Progenitor cell of endocrine pancreas (in vitro differentiated cells): Measurements from ENCODE around the gene SS18L1. TPM values are rescaled to one million over a fixed set of nuclear protein-coding genes. Genes with fewer than 3 reads are reported as not detected.

Source experiments
- DNase-seq: peaks from one replicate; pipeline ENCODE4 v3.0.0; 2021; ENCODE audit warnings: low spot score; ENCODE audit not compliant: unreplicated experiment
- H3K27ac Mint-ChIP-seq: 2 replicates; pipeline ENCODE4 v1.8.0; 2021; ENCODE audit warnings: mild to moderate bottlenecking, moderate library complexity, mixed read lengths
- H3K27me3 Mint-ChIP-seq: 2 replicates; pipeline ENCODE4 v1.8.0; 2021; ENCODE audit warnings: mixed read lengths
- H3K36me3 Mint-ChIP-seq: 2 replicates; pipeline ENCODE4 v1.8.0; 2022; ENCODE audit warnings: mixed read lengths; ENCODE audit not compliant: insufficient read depth
- H3K4me1 Mint-ChIP-seq: 2 replicates; pipeline ENCODE4 v1.8.0; 2021; ENCODE audit warnings: low read depth, mixed read lengths
- H3K4me3 Mint-ChIP-seq: 2 replicates; pipeline ENCODE4 v1.8.0; 2021; ENCODE audit warnings: low read depth, mild to moderate bottlenecking, moderate library complexity, mixed read lengths
- H3K9me3 Mint-ChIP-seq: 2 replicates; pipeline ENCODE4 v1.8.0; 2021; ENCODE audit warnings: low read depth, mixed read lengths
- total RNA-seq: library from RNA; stranded (reverse); gene quantifications from 2 replicates; pipeline ENCODE4 v1.2.1, GENCODE V29; 2021
- TF ChIP-seq, protein P1 (sequence below): fragments of 200-600 bp; sonication (generic); IDR thresholded peaks from one replicate; pipeline ENCODE4 v1.5.0; 2021; ENCODE audit warnings: antibody characterized with exemption, mild to moderate bottlenecking; ENCODE audit not compliant: unreplicated experiment

The SS18L1 gene
- total RNA-seq, 1 donor from 2014 or later, result 29.8 TPM

DNA sequence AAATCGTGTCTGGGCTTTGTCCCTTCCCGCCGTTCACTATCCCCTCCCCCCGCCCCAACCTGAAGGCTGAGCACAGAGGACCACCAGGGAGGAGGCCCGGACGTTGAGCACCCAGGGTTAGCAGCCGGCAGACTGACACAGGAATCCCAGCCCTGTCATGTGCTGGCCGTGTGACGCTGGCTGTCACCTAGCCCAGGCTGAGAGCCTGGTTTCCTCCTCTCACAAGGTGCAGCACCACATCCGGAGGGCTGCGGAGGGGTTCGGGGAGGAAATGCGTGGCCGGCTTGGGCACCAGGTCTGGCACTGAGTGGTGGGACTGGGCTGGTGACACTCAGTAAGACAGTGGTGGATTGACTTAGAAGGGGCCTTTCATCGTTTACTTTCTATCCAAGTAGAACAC is 25.9 kb upstream of the SS18L1 start:
- Mint-ChIP-seq H3K27me3 (peaks cover 30% of the 10 kb centered on the region), H3K9me3 (no peaks in the 10 kb centered on the region), H3K36me3 (no peaks in the 10 kb centered on the region), H3K4me3 (no peak overlapping the region), H3K4me1 (no peaks in the 10 kb centered on the region), H3K27ac (no peak overlapping the region)
- DNase-seq, result no peak
- TF ChIP-seq, protein P1, sequence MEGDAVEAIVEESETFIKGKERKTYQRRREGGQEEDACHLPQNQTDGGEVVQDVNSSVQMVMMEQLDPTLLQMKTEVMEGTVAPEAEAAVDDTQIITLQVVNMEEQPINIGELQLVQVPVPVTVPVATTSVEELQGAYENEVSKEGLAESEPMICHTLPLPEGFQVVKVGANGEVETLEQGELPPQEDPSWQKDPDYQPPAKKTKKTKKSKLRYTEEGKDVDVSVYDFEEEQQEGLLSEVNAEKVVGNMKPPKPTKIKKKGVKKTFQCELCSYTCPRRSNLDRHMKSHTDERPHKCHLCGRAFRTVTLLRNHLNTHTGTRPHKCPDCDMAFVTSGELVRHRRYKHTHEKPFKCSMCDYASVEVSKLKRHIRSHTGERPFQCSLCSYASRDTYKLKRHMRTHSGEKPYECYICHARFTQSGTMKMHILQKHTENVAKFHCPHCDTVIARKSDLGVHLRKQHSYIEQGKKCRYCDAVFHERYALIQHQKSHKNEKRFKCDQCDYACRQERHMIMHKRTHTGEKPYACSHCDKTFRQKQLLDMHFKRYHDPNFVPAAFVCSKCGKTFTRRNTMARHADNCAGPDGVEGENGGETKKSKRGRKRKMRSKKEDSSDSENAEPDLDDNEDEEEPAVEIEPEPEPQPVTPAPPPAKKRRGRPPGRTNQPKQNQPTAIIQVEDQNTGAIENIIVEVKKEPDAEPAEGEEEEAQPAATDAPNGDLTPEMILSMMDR, result no peak

DNA sequence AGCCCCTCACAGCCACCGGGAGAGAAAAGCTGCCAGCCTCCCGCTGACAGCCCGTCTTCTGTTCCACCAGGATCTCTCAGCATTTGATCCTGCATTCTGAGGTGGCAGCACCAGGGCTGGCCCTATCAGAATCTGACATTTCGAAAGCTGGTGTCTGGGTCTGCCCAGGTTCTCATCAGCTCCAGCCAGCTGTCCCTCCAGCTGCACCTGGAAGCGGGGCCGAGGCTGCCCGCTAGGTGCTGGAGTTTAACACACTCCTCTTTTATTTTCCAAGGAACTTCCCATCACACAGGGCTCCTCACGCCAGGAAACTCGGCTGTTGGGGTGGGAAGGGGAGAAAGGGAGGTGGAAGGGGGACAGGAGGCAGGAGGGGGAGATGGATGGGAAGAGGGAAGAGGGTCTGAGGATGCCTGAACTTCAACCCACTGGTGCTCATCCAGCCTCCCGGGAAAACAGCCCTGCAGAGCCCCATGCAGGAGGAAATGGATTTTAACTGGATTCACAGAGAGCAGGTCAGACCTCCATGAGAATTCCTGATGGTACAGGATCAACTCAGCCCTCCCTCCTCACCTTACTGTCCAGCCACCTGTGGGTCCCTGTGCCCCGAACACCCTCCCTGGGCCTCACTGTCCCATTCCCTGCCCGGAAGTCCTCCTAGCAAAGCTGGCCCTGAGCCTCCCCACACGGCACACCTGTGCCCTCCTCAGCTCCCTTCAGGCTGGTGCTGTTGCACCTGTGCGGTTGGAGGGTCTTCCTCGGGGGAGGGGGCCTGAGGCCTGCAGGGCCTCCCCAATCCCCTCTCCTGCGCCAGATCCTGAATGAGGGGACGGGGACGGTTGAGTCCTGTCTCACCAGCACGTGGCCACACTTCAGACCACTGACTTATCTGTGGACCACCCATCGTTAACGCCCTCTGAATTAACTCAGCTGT is 25.2 kb upstream of the SS18L1 start:
- TF ChIP-seq, protein P1, result no peak
- H3K9me3 Mint-ChIP-seq, result no peaks in the 10 kb centered on the region
- H3K27me3 Mint-ChIP-seq, result peaks cover 27% of the 10 kb centered on the region
- no peaks in the 10 kb centered on the region for H3K36me3 Mint-ChIP-seq
- no peak for DNase-seq
- peaks cover 1% of the 10 kb centered on the region for H3K4me1 Mint-ChIP-seq
- no peak overlapping the region for H3K27ac Mint-ChIP-seq
- H3K4me3 Mint-ChIP-seq, result no peak overlapping the region

DNA sequence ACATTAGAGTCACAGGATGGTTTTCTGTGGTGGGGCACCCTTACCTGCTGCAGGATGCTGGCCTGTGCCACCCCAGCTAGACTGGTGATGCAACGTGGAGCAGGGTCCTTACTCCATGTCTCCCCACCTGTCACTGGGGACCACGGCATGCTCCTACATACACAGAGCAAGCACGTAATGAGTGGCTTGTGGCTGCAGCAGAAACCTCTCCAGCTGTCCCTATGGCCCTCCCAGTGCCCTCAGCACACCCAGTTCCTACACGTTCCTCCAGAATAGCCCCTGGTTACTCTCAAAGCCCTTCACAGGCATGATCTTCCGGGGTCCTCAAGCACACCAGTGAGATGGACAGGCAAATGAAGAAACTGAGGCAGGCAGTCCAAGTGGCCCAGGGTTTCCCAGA is 24.5 kb upstream of the SS18L1 start:
- Mint-ChIP-seq H3K27ac (peak overlapping the region; percentile 21), H3K4me1 (peaks cover 8% of the 10 kb centered on the region), H3K36me3 (peaks cover under 1% of the 10 kb centered on the region), H3K27me3 (peaks cover 27% of the 10 kb centered on the region), H3K9me3 (no peaks in the 10 kb centered on the region), H3K4me3 (no peak overlapping the region)
- TF ChIP-seq, protein P1, result no peak
- DNase-seq, result no peak

DNA sequence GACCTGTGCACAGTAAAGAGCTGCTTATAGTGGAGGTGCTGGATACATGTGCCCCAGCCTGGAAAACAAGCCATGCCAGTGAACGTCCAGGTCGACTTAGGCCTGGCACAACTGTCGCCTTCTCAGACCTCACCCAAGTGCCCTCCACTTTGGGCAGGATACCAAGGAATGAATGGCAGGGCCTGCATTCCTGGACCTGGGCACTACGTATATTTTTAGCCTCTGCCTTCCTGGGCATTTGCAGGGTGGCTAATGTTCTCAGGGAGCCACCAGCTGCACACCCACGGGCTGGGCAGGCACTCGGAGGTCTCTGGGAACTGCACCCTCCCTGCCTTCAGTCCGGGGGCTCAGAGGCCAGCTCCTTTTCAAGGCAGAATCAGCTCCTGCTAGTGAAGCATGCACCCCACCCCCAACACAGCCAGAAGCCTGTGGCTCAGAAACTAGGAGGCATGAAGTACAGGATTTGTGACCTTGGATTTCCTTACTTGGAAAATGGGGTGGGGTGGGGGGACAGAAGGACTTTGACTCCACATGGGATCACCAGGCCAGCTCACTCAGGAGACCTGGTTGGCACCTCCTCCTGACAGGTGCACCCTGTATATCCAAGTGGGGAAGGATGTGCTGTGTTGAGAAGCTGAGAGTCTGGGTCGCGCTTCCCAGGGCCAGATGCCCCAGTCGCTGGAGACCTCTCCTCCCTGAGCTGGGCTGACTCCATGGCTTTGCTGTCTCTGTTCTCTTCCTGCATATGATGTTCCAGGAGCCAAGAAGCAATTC is 23.8 kb upstream of the SS18L1 start:
- Mint-ChIP-seq H3K4me3 (peak overlapping the region; percentile 30), H3K36me3 (peaks cover 6% of the 10 kb centered on the region), H3K4me1 (peaks cover 13% of the 10 kb centered on the region), H3K27me3 (peaks cover 27% of the 10 kb centered on the region), H3K9me3 (no peaks in the 10 kb centered on the region), H3K27ac (no peak overlapping the region)
- TF ChIP-seq, protein P1, result no peak
- no peak for DNase-seq

DNA sequence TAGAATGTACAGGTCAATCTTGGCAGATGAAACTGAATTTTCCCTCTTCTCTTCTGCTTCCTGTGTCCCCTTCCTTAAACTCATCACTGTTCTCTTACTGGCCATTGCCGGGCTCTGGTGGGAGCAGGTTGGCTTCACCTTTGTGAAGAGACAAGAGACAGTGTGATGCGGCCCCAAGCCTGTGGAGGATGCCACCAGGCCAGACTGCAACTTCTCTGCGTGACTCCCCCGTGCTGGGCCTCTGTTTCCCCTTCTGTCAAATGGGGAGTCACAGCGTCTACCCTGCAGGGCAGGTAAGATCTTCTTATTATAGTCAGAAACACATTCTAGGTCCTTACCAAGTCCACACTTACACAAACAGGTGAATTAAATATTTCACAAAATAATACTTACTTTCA is 23.2 kb upstream of the SS18L1 start:
- Mint-ChIP-seq H3K4me3 (peak overlapping the region; percentile 30), H3K36me3 (peaks cover 6% of the 10 kb centered on the region), H3K27ac (no peak overlapping the region), H3K4me1 (peaks cover 13% of the 10 kb centered on the region), H3K27me3 (peaks cover 24% of the 10 kb centered on the region), H3K9me3 (no peaks in the 10 kb centered on the region)
- TF ChIP-seq, protein P1, result no peak
- DNase-seq, result no peak
